Measurements from ENCODE around the gene TMEM135.

DNA sequence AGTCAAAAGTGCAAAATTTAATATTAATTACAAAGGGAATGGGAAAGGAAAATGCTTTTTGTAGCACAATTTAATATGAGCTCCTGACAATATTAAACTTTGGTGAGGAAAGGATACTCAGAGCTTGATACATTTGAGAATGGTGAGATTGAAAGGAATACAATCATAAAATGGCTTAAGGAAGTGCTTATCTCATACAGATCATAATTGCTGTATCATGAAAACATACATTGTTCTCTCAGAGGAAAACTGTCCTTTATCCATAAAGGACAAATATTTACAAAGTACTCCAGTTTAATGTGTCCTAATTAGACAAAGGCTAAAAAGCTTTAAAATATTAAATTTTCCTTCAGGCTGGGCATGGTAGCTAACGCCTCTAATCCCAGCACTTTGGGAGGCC is 260.4 kb downstream of the TMEM135 start:
- no peak for TF ChIP-seq POLR2A (IDR thresholded peaks at IDR 0.05)
- TF ChIP-seq, protein P1, sequence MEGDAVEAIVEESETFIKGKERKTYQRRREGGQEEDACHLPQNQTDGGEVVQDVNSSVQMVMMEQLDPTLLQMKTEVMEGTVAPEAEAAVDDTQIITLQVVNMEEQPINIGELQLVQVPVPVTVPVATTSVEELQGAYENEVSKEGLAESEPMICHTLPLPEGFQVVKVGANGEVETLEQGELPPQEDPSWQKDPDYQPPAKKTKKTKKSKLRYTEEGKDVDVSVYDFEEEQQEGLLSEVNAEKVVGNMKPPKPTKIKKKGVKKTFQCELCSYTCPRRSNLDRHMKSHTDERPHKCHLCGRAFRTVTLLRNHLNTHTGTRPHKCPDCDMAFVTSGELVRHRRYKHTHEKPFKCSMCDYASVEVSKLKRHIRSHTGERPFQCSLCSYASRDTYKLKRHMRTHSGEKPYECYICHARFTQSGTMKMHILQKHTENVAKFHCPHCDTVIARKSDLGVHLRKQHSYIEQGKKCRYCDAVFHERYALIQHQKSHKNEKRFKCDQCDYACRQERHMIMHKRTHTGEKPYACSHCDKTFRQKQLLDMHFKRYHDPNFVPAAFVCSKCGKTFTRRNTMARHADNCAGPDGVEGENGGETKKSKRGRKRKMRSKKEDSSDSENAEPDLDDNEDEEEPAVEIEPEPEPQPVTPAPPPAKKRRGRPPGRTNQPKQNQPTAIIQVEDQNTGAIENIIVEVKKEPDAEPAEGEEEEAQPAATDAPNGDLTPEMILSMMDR (IDR thresholded peaks at IDR 0.05) = no peak
